ENCODE measurements around the gene ZNF350. TPM values are rescaled to one million over a fixed set of nuclear protein-coding genes. Genes with fewer than 3 reads are reported as not detected.
"Not testable (repeated sequence)": the region's sequence is repeated elsewhere in the genome, so short reads cannot be mapped to it uniquely, and the experiment has no call there.

The ZNF350 gene
- total RNA-seq, 1 donor from 2014 or later = 8.6 TPM

DNA sequence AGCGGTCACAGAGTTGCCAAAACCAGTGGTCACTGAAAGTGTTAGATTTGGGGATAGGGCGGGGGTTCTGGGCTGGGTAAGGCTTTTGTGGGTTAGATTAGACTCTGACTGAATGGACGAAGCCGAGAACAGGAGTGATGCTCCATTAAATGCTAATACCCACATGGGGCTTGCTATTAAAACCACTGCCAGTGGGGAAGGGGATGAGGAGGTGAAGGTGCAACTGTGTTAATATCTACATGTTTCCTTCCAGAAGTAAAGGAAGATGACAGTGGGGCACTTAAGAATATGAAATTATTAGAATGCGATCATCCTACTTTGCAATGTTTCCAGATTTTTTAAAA, 42.1 kb upstream of the ZNF350 start:
- no peak for DNase-seq (ENCODE audit: low read depth)
- Mint-ChIP-seq H3K9me3 (ENCODE audit: unreplicated experiment) (peaks cover 32% of the 10 kb centered on the region), H3K4me1 (ENCODE audit: low read depth, unreplicated experiment) (peaks cover 13% of the 10 kb centered on the region), H3K36me3 (ENCODE audit: low read depth, unreplicated experiment) (peaks cover 45% of the 10 kb centered on the region), H3K4me3 (ENCODE audit: unreplicated experiment) (peak overlapping the region; percentile 99), H3K27ac (ENCODE audit: unreplicated experiment) (peak overlapping the region; percentile 97), H3K27me3 (ENCODE audit: low read depth, unreplicated experiment) (no peaks in the 10 kb centered on the region)
- Histone ChIP-seq H3K27me3 (ENCODE audit: insufficient read depth, low read length) (no peaks in the 10 kb centered on the region), H3K4me1 (ENCODE audit: insufficient read depth, low read length) (no peaks in the 10 kb centered on the region), H3K4me3 (ENCODE audit: insufficient read depth, low read depth, low read length) (peak overlapping the region; percentile 93), H3K79me2 (ENCODE audit: insufficient read depth, low read length) (peaks cover 25% of the 10 kb centered on the region), H3K4me2 (ENCODE audit: low read length) (peak overlapping the region; percentile 87), H4K20me1 (ENCODE audit: insufficient read depth, low read length) (no peaks in the 10 kb centered on the region), H3K27ac (ENCODE audit: low read depth, low read length) (peak overlapping the region; percentile 96), H3K9me3 (ENCODE audit: insufficient read depth, low read depth, low read length) (peaks cover 24% of the 10 kb centered on the region), H3K36me3 (ENCODE audit: insufficient read depth, low read length) (peaks cover 24% of the 10 kb centered on the region), H2AFZ (ENCODE audit: low read depth, low read length) (peak overlapping the region; percentile 98), H3K9ac (ENCODE audit: low read length) (peak overlapping the region; percentile 96)
- no peak for TF ChIP-seq EZH2 (IDR thresholded peaks at IDR 0.05; ENCODE audit: insufficient read depth, low read length)
- TF ChIP-seq, protein P1, sequence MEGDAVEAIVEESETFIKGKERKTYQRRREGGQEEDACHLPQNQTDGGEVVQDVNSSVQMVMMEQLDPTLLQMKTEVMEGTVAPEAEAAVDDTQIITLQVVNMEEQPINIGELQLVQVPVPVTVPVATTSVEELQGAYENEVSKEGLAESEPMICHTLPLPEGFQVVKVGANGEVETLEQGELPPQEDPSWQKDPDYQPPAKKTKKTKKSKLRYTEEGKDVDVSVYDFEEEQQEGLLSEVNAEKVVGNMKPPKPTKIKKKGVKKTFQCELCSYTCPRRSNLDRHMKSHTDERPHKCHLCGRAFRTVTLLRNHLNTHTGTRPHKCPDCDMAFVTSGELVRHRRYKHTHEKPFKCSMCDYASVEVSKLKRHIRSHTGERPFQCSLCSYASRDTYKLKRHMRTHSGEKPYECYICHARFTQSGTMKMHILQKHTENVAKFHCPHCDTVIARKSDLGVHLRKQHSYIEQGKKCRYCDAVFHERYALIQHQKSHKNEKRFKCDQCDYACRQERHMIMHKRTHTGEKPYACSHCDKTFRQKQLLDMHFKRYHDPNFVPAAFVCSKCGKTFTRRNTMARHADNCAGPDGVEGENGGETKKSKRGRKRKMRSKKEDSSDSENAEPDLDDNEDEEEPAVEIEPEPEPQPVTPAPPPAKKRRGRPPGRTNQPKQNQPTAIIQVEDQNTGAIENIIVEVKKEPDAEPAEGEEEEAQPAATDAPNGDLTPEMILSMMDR (IDR thresholded peaks at IDR 0.05; ENCODE audit: insufficient read depth, low read depth, low read length) = no peak
- no peak for FAIRE-seq

DNA sequence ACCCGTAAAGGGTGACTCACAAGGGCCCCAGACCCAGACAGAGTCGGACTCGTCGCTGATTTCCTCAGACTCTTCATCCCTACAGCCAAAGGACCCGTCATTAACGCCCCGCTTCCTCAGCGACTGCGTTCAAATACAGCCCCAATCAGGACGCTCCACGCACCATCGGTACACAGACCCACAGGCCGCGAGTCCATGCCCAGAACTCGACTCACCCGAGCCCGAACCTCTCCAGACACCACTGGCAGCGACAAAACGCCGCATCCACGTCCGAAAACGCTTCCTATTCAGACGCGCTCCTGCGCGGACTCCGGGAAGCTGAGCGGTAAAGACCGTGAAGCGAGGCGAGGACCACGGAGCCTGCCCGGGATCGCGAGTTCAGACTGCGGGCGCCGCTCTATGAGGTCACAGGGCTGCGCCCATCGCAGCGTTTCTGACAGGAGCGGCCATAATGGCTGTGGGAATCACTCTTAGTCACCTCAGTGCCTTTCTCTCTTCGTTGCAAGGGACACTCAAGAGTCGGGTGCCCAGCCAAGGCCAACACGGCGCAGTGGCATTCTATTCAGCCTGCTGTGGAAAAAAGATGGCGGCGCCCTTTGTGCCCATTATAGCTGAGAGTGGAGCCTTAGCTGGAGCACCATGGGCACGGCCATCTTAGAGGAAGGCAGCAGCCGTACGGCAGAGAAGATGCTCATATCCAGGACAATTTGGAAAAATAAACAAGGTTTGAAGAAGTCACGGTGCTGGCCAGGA, 41.6 kb upstream of the ZNF350 start, which contains the start of gene ZNF614:
TSS of gene ZNF614 (minus strand) at position 353 of the 753 bp plus-strand sequence. CDS start 2,634 bp downstream, outside the sequence.
- Histone ChIP-seq H3K4me3 (ENCODE audit: insufficient read depth, low read depth, low read length) (peak within 1 kb of the TSS; percentile 93), H3K27ac (ENCODE audit: low read depth, low read length) (peak within 1 kb of the TSS; percentile 96), H3K9ac (ENCODE audit: low read length) (peak within 1 kb of the TSS; percentile 96), H2AFZ (ENCODE audit: low read depth, low read length) (peak within 1 kb of the TSS; percentile 98), H3K27me3 (ENCODE audit: insufficient read depth, low read length) (no peaks in the 10 kb centered on the region), H3K36me3 (ENCODE audit: insufficient read depth, low read length) (peaks cover 19% of the 10 kb centered on the region), H3K9me3 (ENCODE audit: insufficient read depth, low read depth, low read length) (peaks cover 19% of the 10 kb centered on the region), H3K4me2 (ENCODE audit: low read length) (peak within 1 kb of the TSS; percentile 87), H3K79me2 (ENCODE audit: insufficient read depth, low read length) (peaks cover 25% of the 10 kb centered on the region), H3K4me1 (ENCODE audit: insufficient read depth, low read length) (no peaks in the 10 kb centered on the region), H4K20me1 (ENCODE audit: insufficient read depth, low read length) (no peaks in the 10 kb centered on the region)
- Mint-ChIP-seq H3K27ac (ENCODE audit: unreplicated experiment) (peak within 1 kb of the TSS; percentile 97), H3K27me3 (ENCODE audit: low read depth, unreplicated experiment) (no peaks in the 10 kb centered on the region), H3K36me3 (ENCODE audit: low read depth, unreplicated experiment) (peaks cover 46% of the 10 kb centered on the region), H3K9me3 (ENCODE audit: unreplicated experiment) (peaks cover 33% of the 10 kb centered on the region), H3K4me3 (ENCODE audit: unreplicated experiment) (peak within 1 kb of the TSS; percentile 99), H3K4me1 (ENCODE audit: low read depth, unreplicated experiment) (peaks cover 13% of the 10 kb centered on the region)
- TF ChIP-seq, protein P1 (IDR thresholded peaks at IDR 0.05; ENCODE audit: insufficient read depth, low read depth, low read length) = no peak
- no peak for TF ChIP-seq EZH2 (IDR thresholded peaks at IDR 0.05; ENCODE audit: insufficient read depth, low read length)
- DNase-seq (ENCODE audit: low read depth) (peak; percentile 83), FAIRE-seq (no peak)

DNA sequence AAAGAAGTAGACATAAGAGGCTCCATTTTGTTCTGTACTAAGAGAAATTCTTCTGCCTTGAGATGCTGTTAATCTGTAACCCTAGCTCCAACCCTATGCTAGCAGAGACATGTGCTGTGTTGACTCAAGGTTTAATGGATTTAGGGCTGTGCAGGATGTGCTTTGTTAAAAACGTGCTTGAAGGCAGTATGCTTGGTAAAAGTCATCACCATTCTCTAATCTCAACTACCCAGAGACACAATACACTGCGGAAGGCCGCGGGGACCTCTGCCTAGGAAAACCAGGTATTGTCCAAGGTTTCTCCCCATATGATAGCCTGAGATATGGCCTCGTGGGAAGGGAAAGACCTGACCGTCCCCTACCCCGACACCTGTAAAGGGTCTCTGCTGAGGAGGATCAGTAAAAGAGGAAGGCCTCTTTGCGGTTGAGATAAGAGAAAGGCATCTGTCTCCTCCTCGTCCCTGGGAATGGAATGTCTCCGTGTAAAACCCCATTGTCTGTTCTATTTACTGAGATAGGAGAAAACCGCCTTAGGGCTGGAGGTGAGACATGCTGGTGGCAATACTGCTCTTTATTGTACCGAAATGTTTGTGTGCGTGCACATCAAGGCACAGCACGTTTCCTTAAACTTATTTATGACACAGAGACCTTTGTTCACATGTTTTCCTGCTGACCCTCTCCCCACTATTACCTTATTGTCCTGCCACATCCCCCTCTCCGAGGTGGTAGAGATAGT, 39.8 kb upstream of the ZNF350 start:
- not testable (repeated sequence) for H3K9ac ChIP-seq (ENCODE audit: low read length); H3K9me3 ChIP-seq (ENCODE audit: insufficient read depth, low read depth, low read length); H3K4me3 ChIP-seq (ENCODE audit: insufficient read depth, low read depth, low read length); H3K4me2 ChIP-seq (ENCODE audit: low read length); H2AFZ ChIP-seq (ENCODE audit: low read depth, low read length); FAIRE-seq; H3K27ac ChIP-seq (ENCODE audit: low read depth, low read length); DNase-seq (ENCODE audit: low read depth); H3K27me3 Mint-ChIP-seq (ENCODE audit: low read depth, unreplicated experiment); H4K20me1 ChIP-seq (ENCODE audit: insufficient read depth, low read length); H3K27me3 ChIP-seq (ENCODE audit: insufficient read depth, low read length); H3K4me1 ChIP-seq (ENCODE audit: insufficient read depth, low read length)
- Mint-ChIP-seq H3K27ac (ENCODE audit: unreplicated experiment) (peak overlapping the region; percentile 64), H3K36me3 (ENCODE audit: low read depth, unreplicated experiment) (peaks cover 42% of the 10 kb centered on the region), H3K9me3 (ENCODE audit: unreplicated experiment) (peaks cover 24% of the 10 kb centered on the region), H3K4me3 (ENCODE audit: unreplicated experiment) (peak overlapping the region; percentile 99), H3K4me1 (ENCODE audit: low read depth, unreplicated experiment) (peaks cover 13% of the 10 kb centered on the region)
- Histone ChIP-seq H3K36me3 (ENCODE audit: insufficient read depth, low read length) (peaks cover 21% of the 10 kb centered on the region), H3K79me2 (ENCODE audit: insufficient read depth, low read length) (peaks cover 25% of the 10 kb centered on the region)

DNA sequence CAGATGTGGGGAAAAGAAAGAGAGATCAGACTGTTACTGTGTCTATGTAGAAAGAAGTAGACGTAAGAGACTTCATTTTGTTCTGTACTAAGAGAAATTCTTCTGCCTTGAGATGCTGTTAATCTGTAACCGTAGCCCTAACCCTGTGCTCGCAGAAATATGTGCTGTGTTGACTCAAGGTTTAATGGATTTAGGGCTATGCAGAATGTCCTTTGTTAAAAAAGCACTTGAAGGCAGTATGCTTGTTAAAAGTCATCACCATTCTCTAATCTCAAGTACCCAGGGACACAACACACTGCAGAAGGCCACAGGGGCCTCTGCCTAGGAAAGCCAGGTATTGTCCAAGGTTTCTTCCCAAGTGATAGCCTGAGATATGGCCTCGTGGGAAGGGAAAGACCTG, 37.8 kb upstream of the ZNF350 start:
- not testable (repeated sequence) for H4K20me1 ChIP-seq (ENCODE audit: insufficient read depth, low read length); H3K4me1 ChIP-seq (ENCODE audit: insufficient read depth, low read length); H3K27ac ChIP-seq (ENCODE audit: low read depth, low read length); H3K4me2 ChIP-seq (ENCODE audit: low read length); H3K9me3 ChIP-seq (ENCODE audit: insufficient read depth, low read depth, low read length); DNase-seq (ENCODE audit: low read depth); H3K27me3 Mint-ChIP-seq (ENCODE audit: low read depth, unreplicated experiment); H3K9ac ChIP-seq (ENCODE audit: low read length); H3K4me3 Mint-ChIP-seq (ENCODE audit: unreplicated experiment); FAIRE-seq; H3K27me3 ChIP-seq (ENCODE audit: insufficient read depth, low read length); H3K4me1 Mint-ChIP-seq (ENCODE audit: low read depth, unreplicated experiment); H3K4me3 ChIP-seq (ENCODE audit: insufficient read depth, low read depth, low read length); H2AFZ ChIP-seq (ENCODE audit: low read depth, low read length)
- peak overlapping the region; percentile 26 for H3K27ac Mint-ChIP-seq (ENCODE audit: unreplicated experiment)
- peaks cover 33% of the 10 kb centered on the region for H3K36me3 ChIP-seq (ENCODE audit: insufficient read depth, low read length)
- H3K36me3 Mint-ChIP-seq (ENCODE audit: low read depth, unreplicated experiment) = peaks cover 53% of the 10 kb centered on the region
- H3K9me3 Mint-ChIP-seq (ENCODE audit: unreplicated experiment) = peaks cover 17% of the 10 kb centered on the region
- peaks cover 35% of the 10 kb centered on the region for H3K79me2 ChIP-seq (ENCODE audit: insufficient read depth, low read length)

Measured in astrocyte (in vitro differentiated cells and primary cell).